Measurements from ENCODE around the gene IL2RA.

DNA sequence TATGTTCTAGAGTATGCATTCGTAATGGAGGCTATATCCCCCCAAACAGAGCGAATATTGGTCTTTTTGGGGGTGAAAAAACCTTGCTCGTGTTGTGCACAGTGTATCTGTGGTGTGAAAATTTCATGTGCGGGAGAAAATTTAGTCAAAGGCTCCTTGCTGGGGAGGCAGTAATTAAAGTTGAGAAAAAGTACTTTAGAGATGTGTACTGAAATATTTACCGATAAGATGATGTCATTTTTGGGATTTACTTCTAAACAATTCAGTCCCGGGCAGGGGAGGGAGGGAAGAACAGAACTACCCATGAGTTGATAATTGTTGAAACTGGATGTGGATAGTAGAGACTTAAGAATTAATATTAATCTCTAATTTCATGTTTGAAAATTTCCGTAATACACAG lies 36.0 kb upstream of the IL2RA start:
- TF ChIP-seq, protein P1, sequence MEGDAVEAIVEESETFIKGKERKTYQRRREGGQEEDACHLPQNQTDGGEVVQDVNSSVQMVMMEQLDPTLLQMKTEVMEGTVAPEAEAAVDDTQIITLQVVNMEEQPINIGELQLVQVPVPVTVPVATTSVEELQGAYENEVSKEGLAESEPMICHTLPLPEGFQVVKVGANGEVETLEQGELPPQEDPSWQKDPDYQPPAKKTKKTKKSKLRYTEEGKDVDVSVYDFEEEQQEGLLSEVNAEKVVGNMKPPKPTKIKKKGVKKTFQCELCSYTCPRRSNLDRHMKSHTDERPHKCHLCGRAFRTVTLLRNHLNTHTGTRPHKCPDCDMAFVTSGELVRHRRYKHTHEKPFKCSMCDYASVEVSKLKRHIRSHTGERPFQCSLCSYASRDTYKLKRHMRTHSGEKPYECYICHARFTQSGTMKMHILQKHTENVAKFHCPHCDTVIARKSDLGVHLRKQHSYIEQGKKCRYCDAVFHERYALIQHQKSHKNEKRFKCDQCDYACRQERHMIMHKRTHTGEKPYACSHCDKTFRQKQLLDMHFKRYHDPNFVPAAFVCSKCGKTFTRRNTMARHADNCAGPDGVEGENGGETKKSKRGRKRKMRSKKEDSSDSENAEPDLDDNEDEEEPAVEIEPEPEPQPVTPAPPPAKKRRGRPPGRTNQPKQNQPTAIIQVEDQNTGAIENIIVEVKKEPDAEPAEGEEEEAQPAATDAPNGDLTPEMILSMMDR (conservative IDR thresholded peaks at IDR 0.05; ENCODE audit: low read depth in 2 of 2) = no peak
- TF ChIP-seq POLR2AphosphoS5 (IDR thresholded peaks at IDR 0.05; ENCODE audit: low read depth) = no peak
- no peak for TF ChIP-seq EZH2 (IDR thresholded peaks at IDR 0.05; ENCODE audit: low read depth, unreplicated experiment)
- TF ChIP-seq EZH2phosphoT487 (IDR thresholded peaks at IDR 0.05; ENCODE audit: unreplicated experiment) = no peak
- TF ChIP-seq CREB1 (CRISPR knock-in tag; IDR thresholded peaks at IDR 0.05; ENCODE audit: low read depth) = no peak
- TF ChIP-seq, protein P2, sequence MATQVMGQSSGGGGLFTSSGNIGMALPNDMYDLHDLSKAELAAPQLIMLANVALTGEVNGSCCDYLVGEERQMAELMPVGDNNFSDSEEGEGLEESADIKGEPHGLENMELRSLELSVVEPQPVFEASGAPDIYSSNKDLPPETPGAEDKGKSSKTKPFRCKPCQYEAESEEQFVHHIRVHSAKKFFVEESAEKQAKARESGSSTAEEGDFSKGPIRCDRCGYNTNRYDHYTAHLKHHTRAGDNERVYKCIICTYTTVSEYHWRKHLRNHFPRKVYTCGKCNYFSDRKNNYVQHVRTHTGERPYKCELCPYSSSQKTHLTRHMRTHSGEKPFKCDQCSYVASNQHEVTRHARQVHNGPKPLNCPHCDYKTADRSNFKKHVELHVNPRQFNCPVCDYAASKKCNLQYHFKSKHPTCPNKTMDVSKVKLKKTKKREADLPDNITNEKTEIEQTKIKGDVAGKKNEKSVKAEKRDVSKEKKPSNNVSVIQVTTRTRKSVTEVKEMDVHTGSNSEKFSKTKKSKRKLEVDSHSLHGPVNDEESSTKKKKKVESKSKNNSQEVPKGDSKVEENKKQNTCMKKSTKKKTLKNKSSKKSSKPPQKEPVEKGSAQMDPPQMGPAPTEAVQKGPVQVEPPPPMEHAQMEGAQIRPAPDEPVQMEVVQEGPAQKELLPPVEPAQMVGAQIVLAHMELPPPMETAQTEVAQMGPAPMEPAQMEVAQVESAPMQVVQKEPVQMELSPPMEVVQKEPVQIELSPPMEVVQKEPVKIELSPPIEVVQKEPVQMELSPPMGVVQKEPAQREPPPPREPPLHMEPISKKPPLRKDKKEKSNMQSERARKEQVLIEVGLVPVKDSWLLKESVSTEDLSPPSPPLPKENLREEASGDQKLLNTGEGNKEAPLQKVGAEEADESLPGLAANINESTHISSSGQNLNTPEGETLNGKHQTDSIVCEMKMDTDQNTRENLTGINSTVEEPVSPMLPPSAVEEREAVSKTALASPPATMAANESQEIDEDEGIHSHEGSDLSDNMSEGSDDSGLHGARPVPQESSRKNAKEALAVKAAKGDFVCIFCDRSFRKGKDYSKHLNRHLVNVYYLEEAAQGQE (IDR thresholded peaks at IDR 0.05; ENCODE audit: unreplicated experiment) = no peak
- TF ChIP-seq JUNB (IDR thresholded peaks at IDR 0.05; ENCODE audit: unreplicated experiment) = no peak

Measured in GM23338 (cell line).